H9 (cell line): ENCODE results near the gene ITPR1. TPM values are rescaled to one million over a fixed set of nuclear protein-coding genes. Genes with fewer than 3 reads are reported as not detected.

Source experiments
- DNase-seq: peaks from one replicate; pipeline ENCODE4 v3.0.0-alpha.2; 2017
- H2AFZ ChIP-seq: one replicate; pipeline ENCODE4 v1.6.1; 2013; ENCODE audit warnings: mild to moderate bottlenecking, low read length, control low read depth, moderate library complexity
- H2AK5ac ChIP-seq: 2 replicates; pipeline ENCODE4 v1.6.1; 2013; ENCODE audit warnings: low read length, control low read depth, mixed read lengths; ENCODE audit not compliant: insufficient read length
- H2BK120ac ChIP-seq: one replicate; pipeline ENCODE4 v1.6.1; 2013; ENCODE audit warnings: low read depth, mild to moderate bottlenecking, low read length, control low read depth, inconsistent platforms; ENCODE audit not compliant: poor library complexity, severe bottlenecking
- H2BK12ac ChIP-seq: 2 replicates; pipeline ENCODE4 v1.6.1; 2013; ENCODE audit warnings: low read length, control low read depth, mixed read lengths, low read depth; ENCODE audit not compliant: insufficient read length
- H2BK15ac ChIP-seq: 2 replicates; pipeline ENCODE4 v1.6.1; 2013; ENCODE audit warnings: low read depth, low read length, control low read depth
- H2BK20ac ChIP-seq: one replicate; pipeline ENCODE4 v1.6.1; 2013; ENCODE audit warnings: low read depth, mild to moderate bottlenecking, low read length, control low read depth, inconsistent platforms; ENCODE audit not compliant: poor library complexity, severe bottlenecking
- H2BK5ac ChIP-seq: 2 replicates; pipeline ENCODE4 v1.6.1; 2013; ENCODE audit warnings: low read length, control low read depth, mixed read lengths; ENCODE audit not compliant: insufficient read length
- H3K14ac ChIP-seq: 2 replicates; pipeline ENCODE4 v1.6.1; 2013; ENCODE audit warnings: low read length, control low read depth; ENCODE audit not compliant: insufficient read depth
- H3K18ac ChIP-seq: 2 replicates; pipeline ENCODE4 v1.6.1; 2013; ENCODE audit warnings: low read depth, mild to moderate bottlenecking, mixed read lengths, low read length, control low read depth; ENCODE audit not compliant: insufficient read length
- H3K23ac ChIP-seq: 2 replicates; pipeline ENCODE4 v1.6.1; 2013; ENCODE audit warnings: low read length, control low read depth, mixed read lengths, low read depth; ENCODE audit not compliant: insufficient read length
- H3K23me2 ChIP-seq: 2 replicates; pipeline ENCODE4 v1.6.1; 2013; ENCODE audit warnings: low read depth, mild to moderate bottlenecking, mixed read lengths, low read length, control low read depth; ENCODE audit not compliant: insufficient read length, poor library complexity, severe bottlenecking
- H3K27ac ChIP-seq: 2 replicates; pipeline ENCODE4 v1.5.1; 2013; ENCODE audit warnings: low read length, control low read depth, mixed read lengths, low read depth; ENCODE audit not compliant: insufficient read length
- H3K27me3 ChIP-seq: 2 replicates; pipeline ENCODE4 v1.6.1; 2013; ENCODE audit warnings: low read length, control low read depth, inconsistent platforms; ENCODE audit not compliant: insufficient read depth
- H3K4ac ChIP-seq: 2 replicates; pipeline ENCODE4 v1.6.1; 2013; ENCODE audit warnings: low read depth, mild to moderate bottlenecking, control low read depth, inconsistent platforms, low read length, moderate library complexity
- H3K4me1 ChIP-seq: 2 replicates; pipeline ENCODE4 v1.6.1; 2013; ENCODE audit warnings: low read length, control low read depth, inconsistent platforms; ENCODE audit not compliant: insufficient read depth
- H3K4me2 ChIP-seq: 2 replicates; pipeline ENCODE4 v1.6.1; 2013; ENCODE audit warnings: low read length, control low read depth, mixed read lengths; ENCODE audit not compliant: insufficient read length, insufficient read depth
- H3K56ac ChIP-seq: 2 replicates; pipeline ENCODE4 v1.6.1; 2013; ENCODE audit warnings: low read depth, mild to moderate bottlenecking, mixed read lengths, low read length, control low read depth; ENCODE audit not compliant: insufficient read length
- H3K79me1 ChIP-seq: 2 replicates; pipeline ENCODE4 v1.6.1; 2013; ENCODE audit warnings: low read depth, mild to moderate bottlenecking, moderate library complexity, low read length, control low read depth, inconsistent platforms; ENCODE audit not compliant: insufficient read depth, poor library complexity, severe bottlenecking
- H3K79me2 ChIP-seq: 2 replicates; pipeline ENCODE4 v1.6.1; 2013; ENCODE audit warnings: low read length, control low read depth, inconsistent platforms; ENCODE audit not compliant: insufficient read depth
- H3K9ac ChIP-seq: 2 replicates; pipeline ENCODE4 v1.6.1; 2013; ENCODE audit warnings: low read length, control low read depth, mixed read lengths; ENCODE audit not compliant: insufficient read length; ENCODE audit errors: extremely low read depth
- H3K9me3 ChIP-seq: one replicate; pipeline ENCODE4 v1.6.1; 2013; ENCODE audit warnings: low read depth, low read length, inconsistent platforms; ENCODE audit not compliant: control insufficient read depth
- H3T11ph ChIP-seq: one replicate; pipeline ENCODE4 v1.6.1; 2013; ENCODE audit warnings: mild to moderate bottlenecking, low read length, control low read depth, inconsistent platforms
- H4K20me1 ChIP-seq: one replicate; pipeline ENCODE4 v1.6.1; 2013; ENCODE audit not compliant: control insufficient read depth, insufficient read length, insufficient read depth
- H4K5ac ChIP-seq: 2 replicates; pipeline ENCODE4 v1.6.1; 2013; ENCODE audit warnings: low read depth, mild to moderate bottlenecking, mixed read lengths, low read length, control low read depth; ENCODE audit not compliant: insufficient read length
- H4K8ac ChIP-seq: replicated peaks from 2 replicates; pipeline ENCODE4 v1.6.1; 2013; ENCODE audit warnings: low read length, control low read depth, mixed read lengths, low read depth; ENCODE audit not compliant: insufficient read length
- H4K91ac ChIP-seq: 2 replicates; pipeline ENCODE4 v1.6.1; 2013; ENCODE audit warnings: low read depth, mild to moderate bottlenecking, moderate library complexity, mixed read lengths, low read length, control low read depth; ENCODE audit not compliant: insufficient read length
- H3K27ac Mint-ChIP-seq, 3 experiments: 2 replicates in 2 of 3; 3 replicates in 1 of 3; pipeline ENCODE4 v1.8.0; 2020 to 2021; ENCODE audit warnings: mixed read lengths in 3 of 3, mild to moderate bottlenecking in 1 of 3, moderate library complexity in 1 of 3
- H3K27me3 Mint-ChIP-seq: 2 replicates; pipeline ENCODE4 v1.8.0; 2021; ENCODE audit warnings: low read depth, mild to moderate bottlenecking, moderate library complexity, mixed read lengths
- H3K36me3 Mint-ChIP-seq, 3 experiments: 2 replicates in 2 of 3; 3 replicates in 1 of 3; pipeline ENCODE4 v1.8.0; 2020 to 2021; ENCODE audit warnings: low read depth in 3 of 3, mixed read lengths in 3 of 3; ENCODE audit not compliant: insufficient read depth in 1 of 3
- H3K4me1 Mint-ChIP-seq, 2 experiments: 2 replicates each; pipeline ENCODE4 v1.8.0; 2020; ENCODE audit warnings: mixed read lengths in 2 of 2
- H3K4me3 Mint-ChIP-seq, 2 experiments: 2 replicates in 1 of 2; 3 replicates in 1 of 2; pipeline ENCODE4 v1.8.0; 2020 to 2021; ENCODE audit warnings: mild to moderate bottlenecking in 2 of 2, mixed read lengths in 2 of 2, moderate library complexity in 1 of 2
- H3K9me3 Mint-ChIP-seq, 2 experiments: 2 replicates in 1 of 2; 3 replicates in 1 of 2; pipeline ENCODE4 v1.8.0; 2020; ENCODE audit warnings: mild to moderate bottlenecking in 2 of 2, mixed read lengths in 2 of 2, moderate library complexity in 1 of 2
- WGBS: extraction: QIAGEN DNeasy Blood & Tissue Kit; methylation state at CpG from one replicate; pipeline ENCODE4 v1.1.7; 2013; ENCODE audit warnings: missing lambda C conversion rate, low lambda C conversion rate, mixed read lengths; ENCODE audit not compliant: insufficient read length; ENCODE audit errors: extremely low coverage; 5-methylcytosine and 5-hydroxymethylcytosine counted together
- total RNA-seq: library from RNA; stranded (reverse); gene quantifications from 2 replicates; pipeline ENCODE4 v1.2.1, GENCODE V29; 2021
- TF ChIP-seq, protein P1 (sequence below): fragments of 200-600 bp; sonication (generic); conservative IDR thresholded peaks from 3 replicates; pipeline ENCODE4 v1.8.0; 2021; ENCODE audit warnings: antibody characterized with exemption, mild to moderate bottlenecking

Gene ITPR1
- total RNA-seq, 1 experiment from 2014 or later = 4.2 TPM

DNA sequence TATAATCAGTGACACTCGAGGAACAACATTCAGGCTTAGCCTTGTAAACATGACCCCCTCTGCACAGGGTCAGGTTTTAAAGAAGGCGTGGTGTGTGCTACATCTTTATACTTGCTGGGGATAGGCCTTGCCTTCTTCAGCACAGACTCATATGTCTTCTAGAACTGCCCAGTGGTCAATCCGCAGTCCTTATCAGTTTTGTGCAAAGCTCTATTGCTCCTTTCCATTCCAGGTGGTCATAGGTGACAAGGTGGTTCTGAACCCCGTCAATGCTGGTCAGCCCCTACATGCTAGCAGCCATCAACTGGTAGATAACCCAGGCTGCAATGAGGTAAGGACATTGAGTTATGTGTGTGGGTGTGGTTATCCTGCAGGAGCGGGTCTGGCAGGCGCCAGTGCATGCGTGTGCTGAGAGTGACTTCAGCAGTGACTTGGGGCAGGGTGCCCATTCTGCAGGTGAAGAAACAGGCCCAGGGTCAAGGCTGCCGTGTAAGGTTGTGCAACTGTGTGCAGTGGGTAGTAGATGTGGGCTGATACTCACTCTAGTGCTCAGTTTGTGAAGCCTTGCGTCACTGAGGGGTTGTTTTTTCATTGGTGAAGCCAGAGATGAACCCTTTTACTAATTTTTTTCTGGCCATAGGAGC lies 150.9 kb downstream of the ITPR1 start:
- TF ChIP-seq, protein P1, sequence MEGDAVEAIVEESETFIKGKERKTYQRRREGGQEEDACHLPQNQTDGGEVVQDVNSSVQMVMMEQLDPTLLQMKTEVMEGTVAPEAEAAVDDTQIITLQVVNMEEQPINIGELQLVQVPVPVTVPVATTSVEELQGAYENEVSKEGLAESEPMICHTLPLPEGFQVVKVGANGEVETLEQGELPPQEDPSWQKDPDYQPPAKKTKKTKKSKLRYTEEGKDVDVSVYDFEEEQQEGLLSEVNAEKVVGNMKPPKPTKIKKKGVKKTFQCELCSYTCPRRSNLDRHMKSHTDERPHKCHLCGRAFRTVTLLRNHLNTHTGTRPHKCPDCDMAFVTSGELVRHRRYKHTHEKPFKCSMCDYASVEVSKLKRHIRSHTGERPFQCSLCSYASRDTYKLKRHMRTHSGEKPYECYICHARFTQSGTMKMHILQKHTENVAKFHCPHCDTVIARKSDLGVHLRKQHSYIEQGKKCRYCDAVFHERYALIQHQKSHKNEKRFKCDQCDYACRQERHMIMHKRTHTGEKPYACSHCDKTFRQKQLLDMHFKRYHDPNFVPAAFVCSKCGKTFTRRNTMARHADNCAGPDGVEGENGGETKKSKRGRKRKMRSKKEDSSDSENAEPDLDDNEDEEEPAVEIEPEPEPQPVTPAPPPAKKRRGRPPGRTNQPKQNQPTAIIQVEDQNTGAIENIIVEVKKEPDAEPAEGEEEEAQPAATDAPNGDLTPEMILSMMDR = no peak
- Mint-ChIP-seq H3K36me3 (peaks cover 0 to 2% (median 0%) of the 10 kb centered on the region in 3 experiments; a peak in 1 of 7 replicates), H3K4me1 (no peaks in the 10 kb centered on the region), H3K9me3 (no peaks in the 10 kb centered on the region), H3K4me3 (no peak overlapping the region), H3K27ac (peak overlapping the region in 1 of 3 experiments; percentile 76; a peak in 1 of 7 replicates), H3K27me3 (no peaks in the 10 kb centered on the region)
- H3K4me1 ChIP-seq = no peaks in the 10 kb centered on the region
- H4K5ac ChIP-seq = no peak overlapping the region
- H3K79me2 ChIP-seq = no peaks in the 10 kb centered on the region
- DNase-seq = no peak
- H4K91ac ChIP-seq = no peak overlapping the region
- H3T11ph ChIP-seq = no peak overlapping the region
- no peak overlapping the region for H3K9ac ChIP-seq
- no peak overlapping the region for H3K4me2 ChIP-seq
- H2BK12ac ChIP-seq = no peak overlapping the region
- H2BK15ac ChIP-seq = no peak overlapping the region
- no peak overlapping the region for H2BK5ac ChIP-seq
- no peak overlapping the region for H2AFZ ChIP-seq
- H3K56ac ChIP-seq = no peak overlapping the region
- H3K23me2 ChIP-seq = no peaks in the 10 kb centered on the region
- H2AK5ac ChIP-seq = no peak overlapping the region
- no peaks in the 10 kb centered on the region for H4K20me1 ChIP-seq
- H3K9me3 ChIP-seq = no peaks in the 10 kb centered on the region
- no peaks in the 10 kb centered on the region for H3K27me3 ChIP-seq
- H2BK20ac ChIP-seq = no peak overlapping the region
- no peak overlapping the region for H3K14ac ChIP-seq
- no peak overlapping the region for H4K8ac ChIP-seq
- H3K79me1 ChIP-seq = no peaks in the 10 kb centered on the region
- WGBS = no CpG with 5 or more reads among the region's 9 CpGs
- H3K23ac ChIP-seq = no peak overlapping the region
- H3K4ac ChIP-seq = no peak overlapping the region
- H2BK120ac ChIP-seq = no peak overlapping the region
- H3K27ac ChIP-seq = no peak overlapping the region
- H3K18ac ChIP-seq = no peak overlapping the region
